GM19455 (cell line): ENCODE data around the gene SULT4A1.

Experiments used
- ATAC-seq: cut with Tn5 transposase; IDR thresholded peaks from one replicate; pipeline ENCODE4 v1.9.1; 2021; ENCODE audit not compliant: unreplicated experiment

The SULT4A1 gene

DNA sequence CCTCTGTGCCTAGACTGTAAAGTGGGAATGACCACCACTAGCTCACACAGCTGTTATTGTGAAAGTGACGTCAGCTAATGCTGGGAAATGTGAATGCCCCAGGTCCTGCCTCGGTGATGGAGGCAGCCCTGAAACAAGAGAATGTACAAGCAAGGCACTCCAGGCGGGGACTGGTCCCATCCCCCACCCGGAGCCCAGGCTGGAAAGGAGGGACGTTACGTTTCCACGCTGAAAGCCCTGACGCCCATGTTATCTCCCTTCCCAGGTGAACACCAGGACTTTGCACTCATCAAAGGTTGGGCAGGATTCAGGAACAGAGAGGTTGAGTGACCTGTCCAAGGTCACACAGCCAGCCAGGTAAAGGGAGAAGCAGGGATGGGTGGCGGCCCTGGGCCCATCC, 784 bp downstream of the SULT4A1 start:
- no peak for ATAC-seq

GRCh38 chr22:43860831-43861230, 1.5 kb downstream of the SULT4A1 start:
- no peak for ATAC-seq

DNA sequence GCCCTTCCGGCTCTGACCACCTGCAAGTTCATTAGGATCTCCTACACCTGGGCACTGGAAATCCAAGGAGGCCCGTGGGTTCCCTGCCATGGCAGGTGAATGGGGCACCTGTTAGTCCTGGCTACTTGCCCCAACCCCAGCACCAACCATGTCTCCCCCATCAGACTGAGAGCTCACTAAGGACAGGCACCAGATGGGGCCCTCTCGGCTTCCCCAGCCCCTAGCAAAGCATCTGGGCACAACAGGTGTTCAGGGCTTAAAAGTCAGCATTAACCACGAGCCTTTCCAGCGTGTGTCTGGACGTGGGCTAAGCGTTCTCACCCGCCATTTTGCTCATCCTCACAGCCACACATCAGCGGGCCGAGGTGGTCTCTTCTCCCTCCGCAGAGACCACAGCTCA, 2.2 kb downstream of the SULT4A1 start:
- ATAC-seq, result no peak

DNA sequence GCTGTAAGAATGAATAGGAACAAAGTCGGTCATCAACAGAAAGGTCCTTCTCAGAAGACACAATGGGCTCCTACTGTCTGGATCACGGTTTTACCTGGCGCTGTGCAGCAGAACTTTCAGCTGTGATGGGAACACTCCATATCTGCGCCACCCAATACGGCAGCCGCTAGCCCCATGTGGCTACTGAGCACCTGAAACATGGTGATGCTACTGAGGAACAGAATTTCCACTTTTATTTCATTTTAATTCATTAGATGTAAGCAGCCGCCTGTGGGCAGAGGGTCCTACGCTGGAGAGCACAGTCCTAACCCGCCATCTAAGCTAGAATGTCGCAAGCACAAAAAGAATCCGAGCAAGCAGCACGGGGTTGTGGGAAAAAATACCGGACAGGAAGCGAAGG, 2.7 kb downstream of the SULT4A1 start:
- ATAC-seq, result no peak

GRCh38 chr22:43859176-43859575, 3.1 kb downstream of the SULT4A1 start:
- ATAC-seq, result no peak

- ATAC-seq, result no peak
These were observed 4.0 kb downstream of the SULT4A1 start for GRCh38 chr22:43858156-43858895.

DNA sequence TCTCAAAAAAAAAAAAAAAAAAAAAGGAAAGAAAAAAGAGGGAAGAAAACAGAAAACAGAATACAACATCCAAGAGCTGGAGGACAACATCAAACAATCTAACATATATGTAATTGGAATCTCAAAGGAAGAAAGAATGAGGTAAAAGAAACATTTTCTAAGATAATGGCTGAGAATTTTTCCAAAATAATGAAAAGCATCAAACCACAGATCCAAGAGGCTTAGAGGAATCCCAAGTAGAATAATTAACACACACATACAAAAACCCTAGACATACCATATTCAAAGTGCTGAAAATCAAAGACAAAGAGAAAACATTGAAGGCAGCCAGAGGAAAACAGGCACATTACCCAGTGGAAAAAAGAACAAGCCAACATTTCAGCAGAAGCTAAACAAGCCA, 4.9 kb downstream of the SULT4A1 start:
- ATAC-seq, result no peak

- ATAC-seq, result no peak
These were observed 6.9 kb downstream of the SULT4A1 start for GRCh38 chr22:43855431-43855830.

- no peak for ATAC-seq
These were observed 7.5 kb downstream of the SULT4A1 start for GRCh38 chr22:43854786-43855271.

GRCh38 chr22:43854121-43854785, 8.1 kb downstream of the SULT4A1 start:
- ATAC-seq, result no peak

GRCh38 chr22:43853328-43853931, 8.9 kb downstream of the SULT4A1 start:
- no peak for ATAC-seq

DNA sequence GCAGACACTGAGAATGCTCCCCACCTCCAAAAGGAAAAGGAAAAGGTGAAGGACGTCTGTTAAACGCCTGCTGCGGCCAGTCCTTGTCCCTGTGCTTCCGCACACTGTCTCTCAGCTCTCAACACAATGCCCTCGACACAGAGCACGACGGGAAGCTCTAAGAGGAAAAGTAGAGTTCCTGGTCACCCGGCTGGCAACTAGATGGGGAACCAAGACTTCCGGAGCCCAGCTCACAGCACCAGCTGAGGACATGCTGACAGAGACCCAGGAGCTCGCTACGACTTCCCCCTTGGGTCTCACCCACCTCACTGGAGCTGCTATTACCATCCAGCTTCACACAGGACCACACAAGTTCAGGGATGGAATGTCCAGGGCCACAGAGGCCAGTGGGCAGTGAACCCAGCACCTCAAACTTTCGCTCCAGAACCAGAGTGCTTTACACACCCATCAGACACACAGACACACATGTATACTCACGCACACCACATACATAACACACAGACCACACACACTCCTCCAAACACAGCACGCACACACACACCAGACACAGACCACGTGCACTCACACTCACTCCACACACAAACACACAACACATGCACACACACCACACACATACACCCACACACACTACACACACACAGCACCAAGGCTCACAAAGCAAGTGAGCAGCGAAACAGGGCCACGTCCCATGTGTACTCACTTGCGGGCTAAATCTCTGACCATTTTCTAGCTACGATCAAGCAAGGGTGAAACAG, 9.6 kb downstream of the SULT4A1 start:
- no peak for ATAC-seq

DNA sequence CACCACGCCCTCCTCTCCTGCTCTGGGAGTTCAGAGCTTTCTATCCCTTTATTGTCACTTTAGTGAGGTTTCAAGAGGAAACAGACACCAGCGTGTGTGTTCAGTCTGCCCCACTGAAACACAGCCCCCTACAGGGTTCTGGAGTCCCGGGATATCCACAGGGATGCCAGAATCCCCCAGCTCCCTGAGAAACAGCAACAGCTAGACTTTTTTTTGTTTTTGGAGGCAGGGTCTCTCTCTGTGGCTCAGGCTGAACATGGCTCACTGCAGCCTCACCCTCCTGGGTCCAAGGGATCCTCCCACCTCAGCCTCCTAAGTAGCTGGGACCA, 10.4 kb downstream of the SULT4A1 start:
- ATAC-seq, result no peak

GRCh38 chr22:43851058-43851978, 11.0 kb downstream of the SULT4A1 start:
- no peak for ATAC-seq

GRCh38 chr22:43850529-43850928, 11.8 kb downstream of the SULT4A1 start:
- no peak for ATAC-seq

DNA sequence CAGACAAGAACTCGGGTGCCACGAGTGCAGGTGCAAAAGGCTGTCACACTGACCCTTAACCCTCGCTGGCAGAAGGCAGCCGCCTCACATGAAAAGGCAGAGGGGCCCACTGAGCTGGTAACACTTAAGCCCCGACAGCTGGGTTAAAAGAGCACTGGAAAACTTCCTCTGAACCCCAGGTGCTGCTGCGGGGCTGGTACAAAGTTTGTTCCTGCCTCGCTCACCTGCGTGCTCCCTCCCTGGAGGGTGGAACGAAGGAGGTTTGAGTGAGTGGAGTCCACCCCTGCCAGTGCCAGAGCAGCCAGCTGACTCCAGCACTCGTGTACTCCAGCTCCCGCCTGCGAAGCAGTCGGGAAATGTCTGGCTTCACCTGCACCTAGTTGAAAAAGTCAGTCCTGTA, 12.6 kb downstream of the SULT4A1 start:
- no peak for ATAC-seq

DNA sequence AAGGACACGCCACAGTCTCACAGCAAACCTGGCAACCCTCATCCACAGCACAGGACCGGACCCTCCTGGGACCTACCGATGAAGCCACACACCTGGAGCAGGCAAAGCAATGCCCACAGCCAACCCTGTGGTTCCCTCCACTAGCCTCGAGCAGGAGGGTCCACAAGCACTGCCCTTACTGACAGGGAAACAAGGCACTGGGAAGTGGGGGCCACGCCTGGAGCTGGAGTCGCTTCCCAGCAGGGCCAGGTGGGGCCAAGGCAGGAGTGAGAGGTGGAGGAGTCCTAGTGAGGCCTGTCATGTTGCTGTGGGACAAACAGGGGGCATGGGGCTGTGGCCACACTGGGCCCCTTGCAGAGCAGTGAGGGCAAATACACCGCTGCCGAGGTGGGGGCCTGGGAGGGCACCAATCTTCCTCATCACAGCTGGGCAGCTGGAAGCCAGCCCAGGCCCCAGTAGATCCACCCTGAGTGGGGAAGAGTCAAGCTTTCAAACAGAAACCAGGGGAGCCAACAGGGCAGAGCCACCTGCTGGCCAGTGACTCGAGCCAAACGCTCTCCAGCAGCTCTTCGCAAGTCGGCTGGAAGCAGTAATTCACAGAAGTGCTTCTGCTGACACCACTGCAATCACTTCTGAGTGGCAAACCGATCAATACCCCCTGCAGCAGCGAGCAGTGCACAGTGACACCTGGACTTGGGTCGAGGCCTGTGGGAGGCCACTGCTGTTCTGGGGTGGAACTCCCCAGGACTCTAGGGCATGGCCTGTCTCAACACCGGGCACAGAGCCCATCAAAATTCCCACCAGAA, 13.7 kb downstream of the SULT4A1 start:
- no peak for ATAC-seq

DNA sequence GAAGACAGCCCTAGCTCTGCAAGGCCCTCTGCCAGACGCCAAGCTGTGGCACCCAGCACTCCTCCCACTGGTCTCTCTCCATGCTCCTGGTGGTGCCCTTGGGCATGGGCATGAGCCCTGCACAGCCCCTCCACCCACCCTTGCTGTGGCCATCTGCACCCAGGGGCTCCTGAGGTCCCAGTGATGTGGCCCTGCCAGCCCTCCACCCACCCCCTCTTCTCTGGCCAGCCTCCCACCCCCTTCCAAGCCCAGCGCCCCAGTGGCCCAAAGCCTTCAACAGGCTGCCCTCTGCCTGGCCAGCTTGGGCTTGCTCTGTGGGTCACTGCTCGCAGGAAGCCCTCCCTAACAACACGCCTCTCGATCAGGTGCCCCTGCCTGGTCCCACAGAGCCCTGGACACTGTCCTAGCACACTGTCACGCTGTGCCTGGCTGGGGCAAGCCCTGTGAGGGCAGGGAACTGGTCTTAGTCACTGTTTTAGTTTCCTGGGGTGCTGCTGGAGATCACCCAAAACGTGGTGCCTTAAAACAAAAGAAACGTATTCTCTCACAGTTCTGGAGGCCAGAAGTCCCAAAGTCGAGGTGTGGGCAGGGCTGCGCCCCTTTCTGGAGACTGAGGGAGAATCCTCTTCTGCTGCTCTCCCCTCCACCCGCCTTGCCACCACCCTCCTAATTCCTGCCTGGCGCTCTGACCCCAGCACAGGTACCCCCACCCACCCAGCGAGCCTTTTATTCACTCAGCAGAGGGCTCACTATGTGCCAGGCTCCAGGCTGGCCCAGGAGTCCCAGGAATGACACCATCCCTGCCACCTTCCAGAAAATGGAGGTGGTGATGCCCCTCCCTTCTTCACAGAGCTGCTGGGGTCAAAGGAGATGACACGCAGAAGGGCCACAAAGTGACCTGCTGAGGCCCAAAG, 14.7 kb downstream of the SULT4A1 start:
- ATAC-seq, result no peak

GRCh38 chr22:43846966-43847365, 15.3 kb downstream of the SULT4A1 start:
- ATAC-seq, result no peak
